K562 (cell line): ENCODE data around the gene LRP4. TPM values are rescaled to one million over a fixed set of nuclear protein-coding genes. Genes with fewer than 3 reads are reported as not detected.
A peak's percentile ranks its signal among the peaks of the same experiment; 100 is the strongest.

Experiments used
- ATAC-seq: fragments of 200-7000 bp; cut with Tn5 transposase; 3 replicates; pipeline ENCODE4 v1.9.1; 2020; ENCODE audit warnings: moderate library complexity
- BruUV-seq: library from RNA; stranded (reverse); fragments of 400-500 nt; replicated peaks from 2 replicates; lab custom pipeline; 2021; lab: Mats Ljungman, UMichigan
- CTCF ChIA-PET: fragments of 300-600 bp; formaldehyde crosslinking; extraction: SDS; loops from one replicate; lab custom pipeline; 2021; ENCODE audit warnings: low intra/inter-chr PET ratio; lab: Yijun Ruan, JAX
- POLR2A ChIA-PET: fragments of 300-600, 350-650 bp; sonication (Branson Sonifier 250); formaldehyde crosslinking; extraction: SDS; loops from one replicate; lab custom pipeline; 2021; ENCODE audit warnings: antibody characterized with exemption, inconsistent platforms; lab: Yijun Ruan, JAX
- DNase-seq, 4 experiments: peaks; one replicate each; pipeline versions ENCODE4 v3.0.0 to v3.0.0-alpha.2; 2011 to 2018; ENCODE audit warnings: low spot score in 3 of 4, mixed read lengths in 3 of 4; ENCODE audit errors: extremely low read depth in 1 of 4
- FAIRE-seq: peaks from 2 replicates; lab custom pipeline; 2011; peaks lifted over from hg19 to GRCh38; lab: Jason Lieb, UNC
- H2AFZ ChIP-seq: 2 replicates; pipeline ENCODE4 v1.6.0; 2011; ENCODE audit warnings: low read depth, low read length, control low read depth, inconsistent platforms
- H3K27ac ChIP-seq: fragments of 200-600 bp; 3 replicates; pipeline ENCODE4 v1.8.0; 2011; ENCODE audit warnings: low read depth, mild to moderate bottlenecking, control low read depth, inconsistent platforms, low read length, moderate library complexity, mixed read lengths; ENCODE audit errors: extremely low read depth
- H3K27me3 ChIP-seq, 2 experiments: fragments of 300-600 bp in 1 of 2; 2 replicates in 1 of 2; 3 replicates in 1 of 2; pipeline versions ENCODE4 v1.6.0 to v1.8.0; 2011; ENCODE audit warnings: inconsistent platforms in 2 of 2, low read length in 2 of 2, mild to moderate bottlenecking in 1 of 2, mixed read lengths in 1 of 2, moderate library complexity in 1 of 2; ENCODE audit not compliant: control insufficient read depth in 2 of 2, insufficient read depth in 2 of 2
- H3K36me3 ChIP-seq: fragments of 300-600 bp; 3 replicates; pipeline ENCODE4 v1.8.0; 2011; ENCODE audit warnings: mild to moderate bottlenecking, low read length, inconsistent platforms; ENCODE audit not compliant: control insufficient read depth, insufficient read depth
- H3K4me1 ChIP-seq, 2 experiments: fragments of 200-600 bp in 1 of 2; replicated peaks in 1 of 2; 2 replicates in 1 of 2; 3 replicates in 1 of 2; pipeline versions ENCODE4 v1.5.1 to v1.8.0; 2011; ENCODE audit warnings: inconsistent platforms in 2 of 2, low read length in 2 of 2, mild to moderate bottlenecking in 1 of 2, mixed read lengths in 1 of 2, moderate library complexity in 1 of 2; ENCODE audit not compliant: control insufficient read depth in 2 of 2, insufficient read depth in 2 of 2
- H3K4me2 ChIP-seq: 2 replicates; pipeline ENCODE4 v1.6.1; 2011; ENCODE audit warnings: low read length, control low read depth, inconsistent platforms, mixed read lengths; ENCODE audit not compliant: insufficient read depth
- H3K4me3 ChIP-seq: fragments of 200-600 bp; sonication (generic), shearing (Covaris generic); 2 replicates; pipeline ENCODE4 v1.5.1; 2016; ENCODE audit warnings: control low read depth, inconsistent platforms
- H3K79me2 ChIP-seq: fragments of 200-600 bp; 3 replicates; pipeline ENCODE4 v1.8.0; 2011; ENCODE audit warnings: low read length, inconsistent platforms; ENCODE audit not compliant: control insufficient read depth, insufficient read depth
- H3K9ac ChIP-seq, 2 experiments: 2 replicates each; pipeline versions ENCODE4 v1.6.0 to v1.6.1; 2011; ENCODE audit warnings: low read depth in 2 of 2, low read length in 2 of 2, control low read depth in 1 of 2, inconsistent platforms in 1 of 2, mild to moderate bottlenecking in 1 of 2, mixed read lengths in 1 of 2; ENCODE audit not compliant: insufficient read depth in 1 of 2
- H3K9me1 ChIP-seq: one replicate; pipeline ENCODE4 v1.6.0; 2011; ENCODE audit warnings: inconsistent platforms, mild to moderate bottlenecking, low read length, moderate library complexity; ENCODE audit not compliant: control insufficient read depth, insufficient read depth
- H3K9me3 ChIP-seq: replicated peaks from 2 replicates; pipeline ENCODE4 v1.5.1; 2011; ENCODE audit warnings: low read depth, low read length, inconsistent platforms; ENCODE audit not compliant: control insufficient read depth, insufficient read depth
- H4K20me1 ChIP-seq: replicated peaks from 2 replicates; pipeline ENCODE4 v1.6.1; 2011; ENCODE audit warnings: low read length, inconsistent platforms, mixed read lengths; ENCODE audit not compliant: control insufficient read depth, insufficient read depth
- ARID1B ChIP-seq: fragments of 450-650 bp; IDR thresholded peaks from 2 replicates; pipeline ENCODE4 v1.6.1; 2016; ENCODE audit warnings: antibody characterized with exemption, mild to moderate bottlenecking, inconsistent platforms
- HOXB6 ChIP-seq: fragments of 250-450 bp; sonication (Bioruptor Pico); IDR thresholded peaks from 2 replicates; pipeline ENCODE4 v1.5.1; 2022; ENCODE audit warnings: mild to moderate bottlenecking, borderline replicate concordance
- MAFF ChIP-seq: IDR thresholded peaks from 2 replicates; pipeline ENCODE4 v1.6.1; 2012; ENCODE audit warnings: low read length, improper control_type of control experiment
- NFIX ChIP-seq: fragments of 250-450 bp; sonication (Bioruptor Pico); IDR thresholded peaks from 2 replicates; pipeline ENCODE4 v1.4.0; 2020; ENCODE audit warnings: low read depth, mild to moderate bottlenecking, moderate library complexity
- NONO ChIP-seq, 2 experiments: fragments of 200-400 bp in 1 of 2; fragments of 450-650 bp in 1 of 2; formaldehyde crosslinking in 1 of 2; IDR thresholded peaks; 2 replicates each; pipeline ENCODE4 v1.6.1; 2017; ENCODE audit warnings: low read depth in 2 of 2, mild to moderate bottlenecking in 2 of 2, moderate library complexity in 2 of 2, low read length in 1 of 2
- PRPF4 ChIP-seq: fragments of 200-400 bp; formaldehyde crosslinking; IDR thresholded peaks from one replicate; pipeline ENCODE4 v1.6.1; 2017; ENCODE audit warnings: low read length, low read depth, mild to moderate bottlenecking; ENCODE audit not compliant: insufficient read depth, poor library complexity, severe bottlenecking
- SIRT6 ChIP-seq: IDR thresholded peaks from one replicate; pipeline ENCODE4 v1.6.1; 2012; ENCODE audit warnings: low read depth, mild to moderate bottlenecking, control low read depth, inconsistent platforms, low read length, moderate library complexity
- SREBF2 ChIP-seq: sonication (generic); formaldehyde crosslinking; IDR thresholded peaks from 2 replicates; pipeline ENCODE4 v1.4.0; 2020; ENCODE audit warnings: mild to moderate bottlenecking, missing genetic modification reagents
- TAF9B ChIP-seq: fragments of 450-650 bp; IDR thresholded peaks from 2 replicates; pipeline ENCODE4 v1.6.1; 2018; ENCODE audit warnings: mild to moderate bottlenecking; ENCODE audit not compliant: partially characterized antibody
- TEAD2 ChIP-seq: fragments of 450-650 bp; IDR thresholded peaks from 2 replicates; pipeline ENCODE4 v1.6.1; 2016; ENCODE audit warnings: missing genetic modification characterization, control low read depth, missing compliant biosample characterization
- ZFP1 ChIP-seq: fragments of 450-650 bp; formaldehyde crosslinking; IDR thresholded peaks from 2 replicates; pipeline ENCODE4 v1.4.0; 2020; ENCODE audit warnings: mild to moderate bottlenecking, mixed read lengths
- ZNF184 ChIP-seq: sonication (generic); formaldehyde crosslinking; IDR thresholded peaks from 2 replicates; pipeline ENCODE4 v1.5.0; 2020; ENCODE audit warnings: missing genetic modification reagents
- ZNF445 ChIP-seq: fragments of 250-450 bp; sonication (Bioruptor Pico); IDR thresholded peaks from 2 replicates; pipeline ENCODE4 v1.4.0; 2020; ENCODE audit warnings: low read depth, mild to moderate bottlenecking, moderate library complexity
- WGBS: fragments of 100-300 bp; shearing (Covaris generic); methylation state at CpG from one replicate; pipeline ENCODE4 v1.1.6; 2016; ENCODE audit warnings: low coverage, mixed read lengths; ENCODE audit not compliant: insufficient coverage; ENCODE audit errors: missing lambda C conversion rate; 5-methylcytosine and 5-hydroxymethylcytosine counted together
- in situ Hi-C: fragments of 300-500 bp; cut with MboI; formaldehyde crosslinking; loops from 4 replicates; pipeline ENCODE4 v1.15.0; 2018; ENCODE audit warnings: inconsistent platforms, mixed read lengths
- intact Hi-C: fragments of 100-400 bp; cut with micrococcal nuclease; formaldehyde crosslinking; loops from 2 replicates; pipeline ENCODE4 v1.14.2; 2022
- polyA plus RNA-seq, 8 experiments: library from polyadenylated mRNA; depleted of rRNA in 4 of 8; stranded (reverse) in 5 of 8; unstranded in 3 of 8; fragments of >200 nt; fragmentation: Nextera tagmentation in 2 of 8; fragmentation: Illumina TruSeq in 1 of 8; extraction: Ambion mirVana in 2 of 8; extraction: Trizol in 1 of 8; gene quantifications; 2 replicates each; pipeline versions ENCODE4 v1.2.1 to v1.2.3, GENCODE V29; 2011 to 2014; ENCODE audit warnings: inconsistent platforms in 1 of 8, missing spikeins in 1 of 8
- total RNA-seq, 7 experiments: library from RNA; depleted of rRNA in 6 of 7; stranded (reverse); fragments of >200 nt in 6 of 7; fragmentation: Illumina TruSeq in 2 of 7; extraction: Trizol in 2 of 7; gene quantifications; 2 replicates each; pipeline versions ENCODE4 v1.2.1 to v1.2.3, GENCODE V29; 2011 to 2021; ENCODE audit warnings: low replicate concordance in 1 of 7
- TF ChIP-seq, protein P1 (sequence below): fragments of 250-450 bp; sonication (Bioruptor Pico); IDR thresholded peaks from 2 replicates; pipeline ENCODE4 v1.8.0; 2022; ENCODE audit warnings: moderate library complexity, mild to moderate bottlenecking, inconsistent platforms

Gene LRP4
- total and polyA plus RNA-seq, 9 of the 15 experiments (the other 6 are each of a cell fraction or from before 2014, with no cell fraction given) = 0.04 to 0.54 (median 0.10) TPM

DNA sequence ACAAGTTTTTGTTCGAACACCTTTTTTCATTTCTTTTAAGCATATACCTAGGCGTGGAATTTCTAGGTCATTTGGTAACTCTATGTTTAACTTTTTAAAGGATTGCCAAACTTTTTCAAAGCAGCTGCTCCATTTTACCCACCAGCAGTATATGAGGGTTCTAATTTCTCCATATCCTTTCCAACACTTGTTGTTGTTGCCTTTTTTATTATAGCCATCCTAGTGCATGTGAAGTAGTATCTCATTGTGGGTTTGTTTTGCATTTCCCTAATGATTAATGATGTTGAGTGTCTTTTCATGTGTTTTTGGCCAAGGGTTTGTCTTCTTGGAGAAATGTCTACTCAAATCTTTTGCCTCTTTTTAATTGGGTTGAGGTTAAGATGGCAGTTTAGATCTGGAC, 42.7 kb upstream of the LRP4 start:
- intact Hi-C loops = no loop called here
- no peak for DNase-seq

DNA sequence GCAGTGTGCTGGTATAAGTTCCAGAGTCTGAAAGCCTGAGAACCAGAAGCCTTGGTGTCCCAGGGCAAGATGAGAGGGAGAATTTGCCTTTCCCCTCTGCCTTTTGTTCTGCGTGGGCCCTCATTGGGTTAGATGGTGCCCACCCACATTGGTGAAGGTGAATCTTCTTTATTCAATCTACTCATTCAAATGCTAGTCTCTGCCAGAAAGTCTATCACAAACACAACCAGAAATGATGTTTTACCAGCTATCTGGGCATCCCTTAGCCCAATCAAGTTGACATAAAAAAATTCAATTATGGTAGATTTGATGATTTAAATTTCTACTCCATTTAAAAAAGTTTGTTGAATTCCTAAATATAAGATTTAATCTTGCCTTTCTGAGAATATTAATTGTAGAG, 40.4 kb upstream of the LRP4 start:
- H3K9ac ChIP-seq = no peak overlapping the region; a peak in 1 of 4 replicates
- BruUV-seq = no TSS peak
- DNase-seq (no peak), FAIRE-seq (no peak), ATAC-seq (no peak)
- in situ Hi-C loops = no loop called here
- no peaks in the 10 kb centered on the region for H3K79me2 ChIP-seq
- 54% methylated on average over 1 of the region's 1 CpG for WGBS
- 0 out of 2 replicates have a peak, but pooled peaks cover 2% of the 10 kb centered on the region for H3K9me3 ChIP-seq
- no peaks in the 10 kb centered on the region for H3K4me1 ChIP-seq
- H3K9me1 ChIP-seq = no peaks in the 10 kb centered on the region
- H3K27me3 ChIP-seq = no peaks in the 10 kb centered on the region
- no peaks in the 10 kb centered on the region for H3K36me3 ChIP-seq
- no peak overlapping the region for H3K27ac ChIP-seq
- no peak overlapping the region for H2AFZ ChIP-seq
- TF ChIP-seq SIRT6 (no peak), PRPF4 (no peak), TEAD2 (tag) (no peak), MAFF (no peak), ZNF445 (CRISPR knock-in tag) (no peak), ARID1B (no peak), TAF9B (no peak), SREBF2 (CRISPR knock-in tag) (no peak), HOXB6 (CRISPR knock-in tag) (no peak), ZFP1 (CRISPR knock-in tag) (no peak), NONO (IDR thresholded peaks at IDR 0.05; ENCODE audit: low read depth in 2 of 2, low read length in 1 of 2) (no peak)
- TF ChIP-seq, protein P1, sequence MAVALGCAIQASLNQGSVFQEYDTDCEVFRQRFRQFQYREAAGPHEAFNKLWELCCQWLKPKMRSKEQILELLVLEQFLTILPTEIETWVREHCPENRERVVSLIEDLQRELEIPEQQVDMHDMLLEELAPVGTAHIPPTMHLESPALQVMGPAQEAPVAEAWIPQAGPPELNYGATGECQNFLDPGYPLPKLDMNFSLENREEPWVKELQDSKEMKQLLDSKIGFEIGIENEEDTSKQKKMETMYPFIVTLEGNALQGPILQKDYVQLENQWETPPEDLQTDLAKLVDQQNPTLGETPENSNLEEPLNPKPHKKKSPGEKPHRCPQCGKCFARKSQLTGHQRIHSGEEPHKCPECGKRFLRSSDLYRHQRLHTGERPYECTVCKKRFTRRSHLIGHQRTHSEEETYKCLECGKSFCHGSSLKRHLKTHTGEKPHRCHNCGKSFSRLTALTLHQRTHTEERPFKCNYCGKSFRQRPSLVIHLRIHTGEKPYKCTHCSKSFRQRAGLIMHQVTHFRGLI (CRISPR knock-in tag) = no peak
- POLR2A ChIA-PET = interaction anchor here (0.6 to 0.8 kb wide), 2 partner anchors 10 to 14 kb away, joined by 3 read pairs; no protein-coding TSS in a partner anchor
- no peak overlapping the region for H3K4me3 ChIP-seq
- H3K4me2 ChIP-seq = no peak overlapping the region
- intact Hi-C loops = no loop called here
- no peaks in the 10 kb centered on the region for H4K20me1 ChIP-seq
- CTCF ChIA-PET = no interaction called here

More for the DNA sequence above, 42.7 kb upstream of the LRP4 start:
- H3K27ac ChIP-seq = no peak overlapping the region
- 0 out of 2 replicates have a peak, but pooled peaks cover 4% of the 10 kb centered on the region for H3K9me3 ChIP-seq
- no peaks in the 10 kb centered on the region; the same call in 2 of the 3 replicates for H3K36me3 ChIP-seq
- TF ChIP-seq ZNF184 (CRISPR knock-in tag) (peak; percentile 88; the same call in 1 of the 2 replicates), NFIX (no peak)
- no peaks in the 10 kb centered on the region for H3K79me2 ChIP-seq
- no peaks in the 10 kb centered on the region for H3K27me3 ChIP-seq
- no peaks in the 10 kb centered on the region for H3K4me1 ChIP-seq
- WGBS = 85% methylated on average over 2 of the region's 2 CpGs
- in situ Hi-C loops = no loop called here
- no peak overlapping the region for H3K4me3 ChIP-seq
- BruUV-seq = no TSS peak
- no peak for FAIRE-seq
- H3K9me1 ChIP-seq = no peaks in the 10 kb centered on the region
- H3K9ac ChIP-seq = no peak overlapping the region
- CTCF ChIA-PET = no interaction called here
- POLR2A ChIA-PET = no interaction called here
- no peak for ATAC-seq
- H2AFZ ChIP-seq = no peak overlapping the region
- H4K20me1 ChIP-seq = no peaks in the 10 kb centered on the region
- H3K4me2 ChIP-seq = no peak overlapping the region
